ENCODE measurements around the gene DNAJB9. TPM values are rescaled to one million over a fixed set of nuclear protein-coding genes. Genes with fewer than 3 reads are reported as not detected.

DNAJB9 gene
- total RNA-seq, 1 donor from 2014 or later = 31.3 TPM

DNA sequence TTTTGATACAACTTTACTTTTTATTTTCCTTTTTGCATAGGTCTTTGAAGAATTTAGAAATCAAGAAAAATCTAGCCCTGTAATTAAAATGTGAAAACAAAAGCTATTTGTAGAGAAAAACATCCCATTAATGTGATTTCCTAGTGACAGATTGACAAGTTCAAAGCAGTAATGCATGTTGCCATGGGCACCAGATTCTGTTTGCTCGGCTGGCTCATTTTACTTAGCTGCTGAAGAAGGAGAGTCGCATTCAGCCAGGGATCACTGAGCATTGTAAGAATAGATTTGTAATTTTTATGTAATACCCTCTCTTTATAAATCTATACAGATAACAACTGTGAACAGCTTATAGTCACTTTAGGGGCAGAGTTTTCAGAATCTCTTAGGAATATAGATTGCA lies 28.5 kb downstream of the DNAJB9 start:
- DNase-seq = no peak
- intact Hi-C loops (cut with DNase I) = no loop called here
- ATAC-seq (ENCODE audit: poor library complexity) = no peak

DNA sequence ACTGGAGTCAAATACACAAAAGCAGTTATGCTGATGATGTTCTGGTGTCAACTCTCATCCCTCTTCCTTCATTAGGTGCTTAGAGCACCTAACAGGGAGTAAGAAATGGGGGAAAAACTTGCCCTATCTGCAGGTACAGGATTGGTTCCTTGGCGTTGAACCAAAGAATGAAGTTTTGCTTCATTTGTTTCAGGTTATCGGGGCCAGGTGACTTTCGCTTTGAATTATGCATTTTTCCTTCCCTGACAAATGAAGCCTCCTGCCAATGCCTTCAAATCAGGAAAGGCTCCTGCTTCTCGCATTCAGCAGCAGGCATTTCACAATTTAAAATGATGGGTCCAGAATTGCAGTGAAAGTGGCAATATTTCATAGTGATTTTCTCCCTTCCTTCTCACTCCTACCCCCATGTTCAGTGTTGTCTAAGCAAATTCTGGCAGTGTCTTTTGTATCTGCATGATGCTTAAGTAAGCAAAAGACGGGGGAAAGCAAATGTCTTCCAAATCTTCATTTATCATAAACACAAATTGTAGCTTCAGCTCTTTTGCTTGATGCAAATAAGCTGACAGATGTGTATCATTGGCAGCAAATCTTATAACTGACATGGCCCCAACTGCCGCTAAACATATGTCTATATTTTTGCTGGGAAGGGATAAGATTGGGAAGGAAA lies 29.4 kb downstream of the DNAJB9 start:
- intact Hi-C loops (cut with DNase I) = no loop called here
- no peak for ATAC-seq (ENCODE audit: poor library complexity)
- no peak for DNase-seq

DNA sequence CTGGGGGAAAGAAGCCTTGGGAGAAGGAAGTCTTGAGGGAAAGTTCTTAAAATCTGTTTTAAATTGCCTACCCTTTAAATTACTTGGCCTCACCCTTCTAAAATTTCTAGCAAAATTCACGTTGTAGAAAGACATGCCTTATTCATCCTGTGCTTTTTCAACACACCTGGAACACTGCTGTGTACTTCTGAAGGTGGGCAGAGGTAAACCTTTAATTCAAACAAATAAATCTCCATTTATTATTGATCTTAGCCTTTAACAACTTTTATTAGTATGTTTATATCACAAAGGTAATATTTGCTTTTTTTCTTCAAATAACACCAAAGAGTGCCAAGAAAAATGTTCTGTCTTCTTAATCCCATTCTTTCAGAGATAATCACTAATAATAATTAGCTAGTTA lies 30.7 kb downstream of the DNAJB9 start:
- intact Hi-C loops (cut with DNase I) = no loop called here
- ATAC-seq (ENCODE audit: poor library complexity) (no peak), DNase-seq (no peak)

DNA sequence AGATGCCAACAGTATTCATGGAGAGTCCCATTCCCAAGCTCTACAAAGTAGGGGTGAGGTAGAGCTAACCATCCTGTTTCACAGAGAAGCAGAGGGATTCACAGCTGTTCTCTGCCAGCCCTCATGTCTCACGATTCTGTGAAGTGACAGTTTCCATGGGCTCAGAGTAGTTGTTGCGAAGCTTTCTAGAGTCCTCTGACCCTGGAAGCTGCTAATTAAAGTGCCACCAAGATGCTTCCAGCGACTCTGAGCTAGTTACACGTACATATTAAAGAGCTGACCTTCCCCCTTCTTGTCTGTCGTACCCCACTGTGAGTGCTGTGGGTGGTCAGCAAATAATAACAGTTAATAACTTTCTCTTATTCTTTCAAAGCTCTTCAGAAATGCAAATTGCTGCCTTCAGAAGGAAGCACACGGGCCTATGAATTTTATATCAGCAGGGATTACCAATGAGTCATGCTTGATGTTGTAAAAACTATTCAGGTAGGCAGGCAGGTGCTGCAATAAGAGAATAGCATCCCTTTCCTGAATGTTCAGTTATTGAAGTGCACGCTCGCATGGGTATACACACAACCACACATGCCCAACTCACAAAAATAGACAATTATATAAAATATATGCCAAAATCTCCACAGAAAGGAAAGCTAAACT lies 34.1 kb downstream of the DNAJB9 start:
- ATAC-seq (ENCODE audit: poor library complexity) = no peak
- intact Hi-C loops (cut with DNase I) = no loop called here
- no peak for DNase-seq

DNA sequence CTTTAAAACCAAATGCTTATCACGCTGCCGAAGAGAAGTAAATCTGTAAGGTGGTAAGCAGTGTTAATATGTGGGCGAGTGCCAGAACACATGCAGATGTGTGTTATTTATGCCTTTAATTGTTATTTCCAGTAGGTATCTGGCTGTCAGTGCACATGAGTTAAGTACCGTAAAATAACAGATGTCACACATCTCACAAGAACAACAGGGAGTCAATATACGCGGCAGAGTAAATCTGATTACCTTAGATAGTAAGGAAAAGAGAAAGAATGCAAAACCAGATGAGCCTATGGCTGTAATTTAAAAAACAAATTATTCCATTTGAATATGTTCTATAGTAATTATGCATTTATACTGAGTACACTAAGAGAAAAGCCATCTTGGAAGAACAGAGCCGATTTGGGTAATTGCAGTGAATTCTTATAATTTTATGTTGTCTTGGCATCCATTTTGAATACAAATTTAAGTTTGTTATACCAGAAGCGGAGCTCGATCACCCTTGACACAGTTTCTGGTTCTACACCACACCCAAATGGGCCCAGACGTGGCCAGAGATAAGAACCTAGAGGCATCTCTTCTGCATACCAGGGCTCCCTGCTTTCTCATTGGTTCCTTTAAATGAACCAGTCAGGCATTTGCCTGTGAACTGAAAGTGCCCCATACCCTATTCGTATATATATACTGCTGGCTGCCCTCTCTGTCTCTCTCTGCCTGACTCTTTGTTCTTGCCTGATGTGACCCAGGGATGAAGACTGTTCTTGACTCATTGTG lies 34.8 kb downstream of the DNAJB9 start:
- DNase-seq = no peak
- intact Hi-C loops (cut with DNase I) = no loop called here
- no peak for ATAC-seq (ENCODE audit: poor library complexity)

DNA sequence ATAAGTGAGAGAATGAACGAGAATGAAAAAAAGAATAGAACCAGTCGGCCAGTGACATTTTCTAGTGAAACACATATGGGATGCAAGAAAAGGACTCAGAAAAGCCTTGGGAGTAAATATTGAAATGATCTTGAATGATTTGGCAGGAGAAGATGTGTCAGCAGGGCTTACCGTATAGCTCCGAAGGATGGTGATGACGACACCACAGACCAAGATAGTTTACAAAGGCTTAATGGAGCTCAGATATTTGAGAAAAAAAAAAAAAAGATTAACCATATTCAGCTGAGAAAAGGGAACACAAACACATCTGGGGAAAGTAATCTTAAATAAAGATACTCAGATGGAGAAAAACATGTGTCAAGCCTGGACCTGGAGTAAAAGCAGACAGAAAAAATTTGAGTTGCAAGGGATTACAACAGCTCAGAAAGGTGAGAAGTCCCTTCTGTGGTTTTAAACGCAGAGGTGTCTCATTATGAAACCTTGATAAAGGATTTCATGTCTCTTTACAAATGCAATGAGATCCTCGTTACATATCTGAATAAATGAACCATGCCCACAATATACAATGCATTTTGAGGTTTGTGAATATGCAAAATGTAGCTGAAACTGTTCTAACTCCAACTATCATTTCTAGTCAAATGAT lies 36.0 kb downstream of the DNAJB9 start:
- DNase-seq = no peak
- intact Hi-C loops (cut with DNase I) = no loop called here
- ATAC-seq (ENCODE audit: poor library complexity) = no peak

DNA sequence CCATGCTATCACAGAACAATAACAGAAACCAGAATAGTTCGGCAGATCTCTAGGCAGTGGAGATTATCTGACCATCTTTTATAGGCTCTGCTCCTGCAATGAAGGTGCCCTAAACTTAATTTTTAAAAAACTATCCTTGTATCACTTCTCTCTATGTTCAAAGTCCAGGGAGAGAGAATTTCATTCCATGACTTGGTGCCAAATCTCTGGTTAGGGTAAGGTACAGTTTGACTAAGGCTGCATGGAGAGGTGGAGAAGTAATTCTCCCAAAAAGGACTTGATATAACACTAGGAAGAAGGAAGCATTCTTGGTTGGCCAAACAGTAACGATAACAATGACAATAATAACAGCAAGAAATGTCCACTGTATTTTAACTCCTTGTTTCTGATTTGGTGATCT lies 40.0 kb downstream of the DNAJB9 start:
- intact Hi-C loops (cut with DNase I) = no loop called here
- ATAC-seq (ENCODE audit: poor library complexity) = no peak
- DNase-seq = no peak

DNA sequence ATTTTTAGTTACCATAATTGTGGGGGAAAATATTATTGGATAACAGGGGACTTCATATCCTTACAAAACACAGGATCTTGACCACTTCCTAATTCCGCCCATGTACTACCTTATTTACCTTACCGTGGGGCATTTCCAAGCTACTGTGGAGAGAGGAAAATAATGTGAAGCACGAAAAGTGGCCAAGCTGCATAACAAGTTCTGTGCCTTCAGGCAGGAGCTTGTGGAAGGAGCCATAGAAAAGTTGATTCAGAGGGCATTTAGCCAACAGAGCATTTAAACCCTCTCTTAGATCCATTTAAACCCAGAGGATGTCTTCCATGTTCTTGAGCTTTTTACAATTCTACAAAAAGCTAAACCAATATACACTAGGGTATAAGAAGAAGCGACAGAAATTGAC lies 41.6 kb downstream of the DNAJB9 start:
- intact Hi-C loops (cut with DNase I) = no loop called here
- DNase-seq (no peak), ATAC-seq (ENCODE audit: poor library complexity) (no peak)

DNA sequence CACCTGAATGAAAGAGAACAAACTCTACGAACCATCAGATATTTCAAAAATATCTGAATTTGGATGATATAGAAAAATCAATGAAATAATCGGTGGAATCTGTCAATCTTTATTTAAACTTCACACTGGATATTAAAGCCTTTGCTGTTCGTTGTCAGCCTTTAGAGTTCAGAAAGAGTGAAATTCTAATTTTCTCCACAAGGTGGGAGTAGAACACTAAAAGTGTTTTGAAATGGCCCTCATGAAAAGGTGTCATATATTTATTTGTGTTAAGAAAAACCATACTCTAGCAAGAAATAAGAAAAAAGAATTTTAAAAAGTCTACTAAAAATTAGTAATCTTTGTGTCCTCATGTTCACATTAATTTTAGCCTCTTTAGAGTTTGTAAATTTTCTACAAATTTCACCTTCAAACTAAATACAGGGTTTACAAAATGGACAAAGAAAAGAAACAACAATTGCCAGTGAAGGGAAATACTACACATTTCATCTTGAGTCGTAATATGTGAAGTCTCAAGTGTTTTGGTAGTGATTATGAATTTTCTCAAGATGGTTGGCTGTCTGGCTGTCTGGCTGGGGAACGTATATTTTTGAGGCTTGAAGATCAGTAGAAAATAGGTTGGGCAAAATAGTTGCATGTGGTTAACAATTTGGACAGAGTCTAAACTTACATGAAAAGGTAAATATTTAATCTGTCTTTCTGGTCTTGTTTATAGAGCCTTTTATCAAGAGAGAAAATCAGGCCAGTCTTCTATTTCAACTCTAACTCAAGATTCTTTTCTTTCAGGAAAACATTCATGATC lies 43.7 kb downstream of the DNAJB9 start:
- intact Hi-C loops (cut with DNase I) = no loop called here
- ATAC-seq (ENCODE audit: poor library complexity) (no peak), DNase-seq (no peak)

DNA sequence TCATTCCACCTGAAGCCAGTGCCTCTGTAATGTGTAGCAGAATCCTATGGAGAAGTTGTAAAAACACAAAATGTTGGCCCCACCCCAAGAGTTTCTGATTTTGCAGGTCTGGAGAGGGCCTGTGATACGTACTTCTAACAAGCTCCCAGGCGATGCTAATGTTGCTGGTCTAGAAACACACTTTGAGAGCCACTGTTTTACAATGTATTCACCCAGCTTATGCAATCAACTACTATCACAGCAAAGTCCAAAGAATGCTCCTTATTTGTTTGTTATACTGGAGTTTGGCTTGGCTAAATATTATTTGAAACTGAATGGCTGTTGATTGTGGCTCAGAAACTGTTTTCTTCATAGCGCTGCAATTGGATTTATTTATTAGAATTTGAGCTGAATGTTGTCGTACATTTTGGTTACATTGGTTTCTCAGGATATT lies 44.3 kb downstream of the DNAJB9 start:
- intact Hi-C loops (cut with DNase I) = no loop called here
- ATAC-seq (ENCODE audit: poor library complexity) (no peak), DNase-seq (no peak)

DNA sequence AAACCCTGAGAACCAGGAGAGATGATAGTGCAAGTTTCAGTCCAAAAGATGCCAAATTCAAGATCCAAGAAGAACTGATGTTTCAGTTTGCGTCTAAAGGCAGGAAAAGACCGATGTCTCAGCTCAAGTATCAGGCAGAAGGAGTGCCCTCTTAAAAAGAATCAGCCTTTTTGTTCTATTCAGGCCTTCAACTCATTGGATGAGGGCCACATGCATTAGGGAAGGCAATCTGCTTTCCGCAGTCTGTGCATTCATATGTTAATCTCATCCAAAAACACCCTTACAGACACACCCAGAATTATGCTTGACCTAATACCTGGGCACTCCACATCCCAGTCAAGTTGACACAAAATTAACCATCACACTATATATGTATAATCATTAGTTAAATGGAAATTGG lies 45.2 kb downstream of the DNAJB9 start:
- ATAC-seq (ENCODE audit: poor library complexity) (no peak), DNase-seq (no peak)
- intact Hi-C loops (cut with DNase I) = no loop called here

DNA sequence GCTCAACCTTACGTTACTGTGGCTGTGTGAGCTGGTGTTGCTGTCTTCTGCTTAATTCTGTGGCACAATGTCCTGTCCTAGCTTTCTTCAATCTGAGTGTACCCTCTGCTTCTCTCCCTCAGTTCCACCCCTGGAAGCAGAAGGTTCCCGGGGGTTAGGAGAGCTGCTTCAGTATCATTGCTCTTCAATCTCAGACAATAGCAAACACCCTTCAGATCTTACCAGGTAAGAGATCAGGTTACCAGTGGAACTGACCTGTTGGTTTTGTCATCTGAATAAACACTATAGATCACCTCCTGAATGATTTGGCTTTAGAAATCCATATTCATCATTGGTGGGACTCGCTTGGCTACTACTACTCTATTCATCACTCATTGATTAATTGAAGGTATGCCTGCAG lies 48.4 kb downstream of the DNAJB9 start:
- no peak for ATAC-seq (ENCODE audit: poor library complexity)
- no peak for DNase-seq
- intact Hi-C loops (cut with DNase I) = no loop called here

DNA sequence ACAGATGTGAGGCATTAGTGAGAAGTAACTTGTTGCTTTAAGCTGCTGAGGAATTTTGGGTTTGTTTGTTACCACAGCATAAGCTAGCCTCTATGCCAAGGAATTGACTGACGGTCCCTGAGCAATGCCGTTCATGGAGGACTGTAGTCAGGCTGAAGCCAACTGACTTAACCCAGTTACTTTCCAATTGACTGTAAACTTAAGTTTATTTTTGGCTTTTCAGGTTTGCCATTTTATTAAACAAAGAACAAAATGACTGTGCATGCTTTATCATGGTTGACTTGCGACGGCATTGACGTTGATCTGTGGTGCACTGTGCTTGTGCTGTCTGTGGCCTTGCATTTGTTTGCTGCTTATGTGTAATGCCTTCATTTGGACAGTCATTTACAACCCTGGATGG lies 53.5 kb downstream of the DNAJB9 start:
- DNase-seq (no peak), ATAC-seq (ENCODE audit: poor library complexity) (no peak)
- intact Hi-C loops (cut with DNase I) = no loop called here

Other genes starting within 250 kb of the DNAJB9 start
- 0.27 TPM for gene NRCAM, start 113.4 kb upstream of the DNAJB9 start, total RNA-seq
- 29.0 TPM for gene PNPLA8, start 43.7 kb upstream of the DNAJB9 start, total RNA-seq
- gene THAP5, start 168 bp upstream of the DNAJB9 start, total RNA-seq = 21.1 TPM

Data from Right ventricle myocardium superior (tissue), 1 donor.